ENCODE measurements around the gene CMPK2. TPM values are rescaled to one million over a fixed set of nuclear protein-coding genes. Genes with fewer than 3 reads are reported as not detected.

CMPK2 gene
- total RNA-seq, 4 donors from 2014 or later: 2.9 to 31.1 (median 5.9) TPM

GRCh38 chr2:6856548-6856920 lies 9.2 kb downstream of the CMPK2 start:
- DNase-seq (ENCODE audit: low spot score): no peak
- TF ChIP-seq CTCF (IDR thresholded peaks at IDR 0.05): no peak
- ATAC-seq (ENCODE audit: low FRiP score): no peak

DNA sequence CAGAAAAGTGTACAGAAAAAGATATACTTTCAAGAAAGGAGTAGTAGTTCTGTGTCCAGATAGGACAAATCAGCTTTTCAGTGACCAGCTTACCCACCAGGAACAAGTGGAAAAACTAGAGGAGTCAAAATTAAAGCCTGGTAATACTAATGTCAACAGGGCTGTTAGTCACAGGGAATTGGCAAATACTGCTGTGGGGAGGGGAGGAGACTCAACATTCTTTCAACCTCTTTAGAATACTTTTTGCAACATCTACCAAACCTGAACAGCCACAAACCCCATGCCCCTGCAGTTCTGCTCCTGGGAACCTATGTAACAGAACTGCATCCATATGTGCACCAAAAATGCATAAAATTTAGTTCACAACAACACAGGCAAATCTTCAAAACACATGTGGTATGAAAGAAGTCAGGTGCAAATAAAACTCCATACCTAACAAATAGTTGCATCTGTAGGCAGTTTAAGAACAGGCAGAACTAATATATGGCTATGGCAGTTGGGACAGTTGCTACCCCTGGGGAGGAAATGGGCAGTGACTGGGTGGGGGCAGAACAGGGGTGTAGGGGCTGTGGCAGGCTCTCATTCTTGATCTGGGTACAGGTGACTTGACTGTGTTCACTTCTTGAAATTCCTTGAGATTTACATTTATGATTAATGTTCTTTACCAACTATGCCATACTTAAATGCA lies 9.7 kb downstream of the CMPK2 start:
- ATAC-seq (ENCODE audit: low FRiP score) (no peak), DNase-seq (ENCODE audit: low spot score) (no peak)
- no peak for TF ChIP-seq CTCF (IDR thresholded peaks at IDR 0.05)

DNA sequence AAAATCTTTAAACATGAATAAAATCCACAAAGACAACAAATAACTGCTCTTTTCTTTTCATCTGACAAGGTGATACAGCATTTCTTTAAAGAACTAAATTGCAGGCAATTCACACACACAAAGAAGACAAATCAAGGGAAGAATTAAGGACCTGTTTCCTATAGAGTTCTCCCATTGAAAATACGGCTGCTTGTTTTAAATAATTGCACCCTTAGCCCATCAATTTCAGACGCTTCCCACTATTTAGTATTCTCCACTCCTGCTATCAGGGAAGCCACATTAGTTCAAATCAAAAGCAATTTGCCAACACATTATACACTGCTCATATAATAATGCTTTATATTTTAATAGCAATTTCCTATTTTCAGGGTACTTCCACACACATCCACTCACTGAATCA lies 11.3 kb downstream of the CMPK2 start:
- DNase-seq (ENCODE audit: low spot score): no peak
- no peak for ATAC-seq (ENCODE audit: low FRiP score)
- no peak for TF ChIP-seq CTCF (IDR thresholded peaks at IDR 0.05)

DNA sequence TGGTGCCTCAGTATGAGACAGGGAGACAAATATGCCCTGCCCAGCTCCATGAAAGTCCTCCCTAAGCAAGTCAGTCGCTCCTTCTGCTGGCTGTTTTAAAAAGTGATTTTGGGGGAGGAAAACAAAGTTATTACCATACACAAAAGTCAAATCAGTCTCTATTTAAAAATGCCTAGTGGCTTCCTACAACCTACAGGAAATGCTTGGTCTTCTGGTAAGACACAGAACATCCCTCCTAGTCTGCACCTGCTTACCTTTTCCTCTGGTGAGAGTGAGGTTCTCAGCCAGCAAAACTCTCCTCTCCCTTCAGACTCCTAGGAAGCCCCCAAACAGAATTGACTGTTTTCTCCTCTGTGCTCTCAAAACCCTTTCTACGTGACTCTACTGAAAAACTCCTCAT lies 13.5 kb downstream of the CMPK2 start:
- no peak for DNase-seq (ENCODE audit: low spot score)
- no peak for TF ChIP-seq CTCF (IDR thresholded peaks at IDR 0.05)
- ATAC-seq (ENCODE audit: low FRiP score): no peak

DNA sequence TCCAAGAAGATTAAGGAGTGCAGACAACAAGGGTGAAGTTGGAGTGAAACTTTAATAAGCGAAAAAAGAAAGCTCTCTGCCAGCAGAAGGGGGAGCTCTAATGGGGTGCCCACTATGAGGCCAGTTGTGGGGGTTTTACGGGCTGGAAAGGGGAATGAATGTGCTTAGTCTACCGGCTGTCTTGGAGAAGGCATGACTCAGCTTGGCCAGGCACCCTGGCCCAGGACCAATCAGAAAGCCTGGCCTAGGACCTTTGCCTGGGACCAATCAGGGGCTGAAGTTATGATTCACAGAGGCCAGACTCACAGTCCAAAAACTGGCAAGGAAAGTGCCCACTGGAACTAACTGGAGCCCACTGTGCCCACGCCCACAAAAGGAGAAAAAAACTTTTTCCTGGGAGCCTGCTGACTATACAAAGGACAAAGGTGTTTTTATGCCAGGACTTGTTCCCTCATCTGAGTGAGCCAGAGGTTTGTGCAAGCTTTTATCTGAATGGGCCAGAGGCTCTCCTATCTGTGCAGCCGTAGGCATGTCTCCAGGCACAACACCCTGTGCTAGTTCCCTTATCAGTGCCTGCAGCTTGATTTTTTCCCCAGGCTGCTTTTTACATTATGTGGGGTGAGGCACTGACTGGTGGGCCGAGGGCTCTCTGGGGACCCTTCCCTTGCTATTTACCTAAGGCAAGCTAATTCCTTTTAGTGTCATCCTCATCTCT lies 18.6 kb downstream of the CMPK2 start:
- no peak for TF ChIP-seq CTCF (IDR thresholded peaks at IDR 0.05)
- ATAC-seq (ENCODE audit: low FRiP score): no peak
- no peak for DNase-seq (ENCODE audit: low spot score)

DNA sequence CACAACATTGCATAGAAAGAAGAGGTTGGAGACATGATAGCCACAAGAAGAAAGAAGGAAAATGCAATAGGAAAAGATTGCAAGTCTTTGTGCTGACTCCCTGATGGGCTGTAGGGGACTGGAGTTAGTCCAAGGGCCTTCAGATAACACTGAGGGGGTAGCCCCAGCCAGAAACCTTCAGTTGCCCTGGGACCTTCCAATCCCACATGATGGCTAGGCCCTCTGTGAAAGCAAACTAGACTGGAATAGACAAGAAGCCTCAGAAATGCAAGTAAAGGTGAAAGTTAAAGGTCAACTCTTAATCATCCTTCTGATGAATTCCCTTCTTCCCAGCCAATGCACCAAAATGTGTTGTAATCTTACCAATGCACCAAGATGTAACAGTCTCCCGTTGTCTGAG lies 19.2 kb downstream of the CMPK2 start:
- ATAC-seq (ENCODE audit: low FRiP score): no peak
- no peak for DNase-seq (ENCODE audit: low spot score)
- TF ChIP-seq CTCF (IDR thresholded peaks at IDR 0.05): no peak

- TF ChIP-seq CTCF (IDR thresholded peaks at IDR 0.05): no peak
Observed at GRCh38 chr2:6845903-6846302, 19.8 kb downstream of the CMPK2 start.

More at GRCh38 chr2:6845903-6846302, 19.8 kb downstream of the CMPK2 start:
- no peak for ATAC-seq (ENCODE audit: low FRiP score)
- no peak for DNase-seq (ENCODE audit: low spot score)
